NCI-H1105 (cell line): Measurements from ENCODE around the gene PAK1.

ENCODE experiments used
- DNase-seq: peaks from one replicate; lab custom pipeline; 2025; lab: John Stamatoyannopoulos, UW

Gene PAK1

GRCh38 chr11:77472991-77473800 lies 698 bp downstream of the PAK1 start:
- DNase-seq, result peak; percentile 50

GRCh38 chr11:77471558-77472193 lies 2.2 kb downstream of the PAK1 start:
- no peak for DNase-seq

- no peak for DNase-seq
Measured at GRCh38 chr11:77470971-77471370, 2.9 kb downstream of the PAK1 start.

GRCh38 chr11:77470504-77470903 lies 3.4 kb downstream of the PAK1 start:
- DNase-seq, result no peak

- no peak for DNase-seq
Measured at GRCh38 chr11:77468527-77468926, 5.4 kb downstream of the PAK1 start.

- DNase-seq, result no peak
Measured at GRCh38 chr11:77467993-77468392, 5.9 kb downstream of the PAK1 start.

- no peak for DNase-seq
Measured at GRCh38 chr11:77467233-77467632, 6.7 kb downstream of the PAK1 start.

- no peak for DNase-seq
Measured at GRCh38 chr11:77457340-77457739, 16.6 kb downstream of the PAK1 start.

GRCh38 chr11:77455740-77456139 lies 18.2 kb downstream of the PAK1 start:
- DNase-seq, result no peak

- DNase-seq, result no peak
Measured at GRCh38 chr11:77454867-77455655, 18.8 kb downstream of the PAK1 start.

GRCh38 chr11:77450227-77450626 lies 23.7 kb downstream of the PAK1 start:
- DNase-seq, result no peak

GRCh38 chr11:77449784-77450183 lies 24.1 kb downstream of the PAK1 start:
- DNase-seq, result no peak

- DNase-seq, result no peak
Measured at GRCh38 chr11:77449060-77449521, 24.8 kb downstream of the PAK1 start.

- DNase-seq, result no peak
Measured at GRCh38 chr11:77448269-77448668, 25.6 kb downstream of the PAK1 start.

- no peak for DNase-seq
Measured at GRCh38 chr11:77446911-77447629, 26.8 kb downstream of the PAK1 start.

GRCh38 chr11:77444261-77444660 lies 29.6 kb downstream of the PAK1 start:
- no peak for DNase-seq

GRCh38 chr11:77442394-77443053 lies 31.4 kb downstream of the PAK1 start:
- no peak for DNase-seq

- no peak for DNase-seq
Measured at GRCh38 chr11:77441426-77441825, 32.5 kb downstream of the PAK1 start.

GRCh38 chr11:77440678-77441077 lies 33.2 kb downstream of the PAK1 start:
- no peak for DNase-seq

GRCh38 chr11:77438487-77438886 lies 35.4 kb downstream of the PAK1 start:
- no peak for DNase-seq

- no peak for DNase-seq
Measured at GRCh38 chr11:77436969-77437368, 36.9 kb downstream of the PAK1 start.

- no peak for DNase-seq
Measured at GRCh38 chr11:77436506-77436905, 37.4 kb downstream of the PAK1 start.
